Fibroblast of the conjunctiva (primary cell): ENCODE data around the gene IDI1.
"Not testable (repeated sequence)": the region's sequence is repeated elsewhere in the genome, so short reads cannot be mapped to it uniquely, and the experiment has no call there.

Experiments used
- DNase-seq: peaks from one replicate; pipeline ENCODE4 v3.0.0-alpha.2; 2010; ENCODE audit warnings: low read depth

The IDI1 gene

GRCh38 chr10:1048732-1049424, at the start of gene IDI1:
IDI1 (minus strand) TSS chr10:1049119; CDS start chr10:1049003, 116 bp downstream.
- peak; percentile 99 for DNase-seq

- DNase-seq: no peak
Observed at GRCh38 chr10:1097436-1097835, 48.5 kb upstream of the IDI1 start.

DNA sequence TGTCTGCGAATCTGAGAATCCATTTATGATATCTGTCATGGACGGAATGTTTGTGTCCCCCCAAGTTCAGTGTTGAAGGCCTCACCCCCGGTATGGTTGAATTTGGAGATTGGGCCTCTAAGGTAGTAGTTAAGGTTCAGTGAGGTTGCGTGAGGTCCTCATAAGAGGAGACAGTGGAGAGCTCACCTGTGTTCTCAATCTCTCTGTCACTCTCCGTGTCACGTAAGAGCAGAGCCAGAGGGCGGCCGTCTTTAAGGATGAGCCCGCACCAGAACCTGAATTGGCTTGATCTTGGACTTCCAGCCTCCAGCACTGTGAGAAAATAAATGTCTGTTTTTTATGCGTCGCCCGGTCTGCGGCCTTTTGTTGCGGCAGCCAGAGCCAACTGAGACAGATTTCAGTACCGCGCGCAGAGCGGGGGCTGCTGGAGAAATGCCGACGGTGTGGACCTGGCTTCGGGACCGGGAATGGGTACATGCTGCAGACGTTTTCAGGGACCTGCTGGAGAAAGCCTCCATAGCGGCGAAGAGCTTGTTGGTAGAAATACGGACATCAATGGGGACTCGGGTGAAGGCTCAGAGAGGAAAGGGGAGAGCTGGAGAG, 47.5 kb upstream of the IDI1 start:
- no peak for DNase-seq

DNA sequence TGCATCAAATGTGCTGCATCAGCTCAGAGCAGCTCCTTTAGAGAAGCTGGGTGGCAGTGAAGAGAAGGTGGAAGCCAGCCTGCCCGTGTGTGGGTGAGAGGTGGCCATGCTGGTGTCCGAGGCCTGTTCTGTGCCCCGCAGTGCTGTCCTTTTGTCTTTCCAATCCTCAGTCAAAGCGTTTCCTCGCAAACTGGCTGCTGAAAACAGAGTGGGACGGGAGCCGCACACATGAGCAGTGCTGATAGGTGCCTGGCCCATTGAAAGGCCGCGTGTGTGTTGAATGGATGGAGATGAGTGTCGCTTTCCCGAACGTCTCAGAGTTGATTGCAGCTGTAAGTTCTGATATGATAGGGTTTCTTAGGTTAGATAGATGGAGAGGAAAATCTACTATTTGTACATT, 46.6 kb upstream of the IDI1 start:
- DNase-seq: no peak

DNA sequence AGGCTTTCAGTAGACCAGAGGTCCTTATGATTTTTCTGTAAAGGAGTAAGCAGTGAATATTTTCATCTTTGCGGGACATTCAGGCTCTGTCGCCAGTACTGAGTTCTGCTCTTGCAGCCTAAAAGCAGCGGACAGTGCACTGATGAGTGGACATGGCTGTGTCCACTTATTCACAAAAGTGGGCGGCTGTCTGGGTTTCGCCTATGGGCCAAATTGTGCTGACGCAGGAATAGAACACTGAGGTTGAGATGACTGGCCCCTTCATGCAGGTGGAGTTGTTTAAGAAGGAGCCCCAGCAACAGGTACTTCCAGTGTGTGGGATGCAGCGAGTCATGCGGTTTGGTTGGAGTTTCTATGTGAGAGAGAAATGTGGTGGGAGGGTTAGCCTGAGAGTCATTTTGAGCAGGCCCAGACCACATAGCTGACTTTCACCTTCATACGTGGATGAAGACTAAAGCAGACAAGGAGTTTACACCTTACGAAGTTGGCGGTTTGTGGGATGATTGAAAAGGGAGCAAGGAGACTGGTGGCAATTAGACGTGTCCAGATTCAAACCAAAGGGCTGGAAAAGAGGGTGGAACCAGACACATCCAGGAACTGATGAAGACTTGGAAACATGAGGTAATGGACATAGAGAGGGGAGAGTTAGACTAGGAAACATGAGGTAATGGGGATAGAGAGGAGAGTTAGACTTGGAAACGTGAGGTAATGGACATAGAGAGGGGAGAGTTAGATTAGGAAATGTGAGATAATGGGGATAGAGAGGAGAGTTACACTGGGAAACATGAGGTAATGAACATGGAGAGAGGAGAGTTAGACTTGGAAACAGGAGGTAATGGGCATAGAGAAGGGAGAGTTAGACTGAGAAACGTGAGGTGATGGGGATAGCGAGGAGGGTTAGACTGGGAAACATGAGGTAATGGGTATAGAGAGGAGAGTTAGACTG, 45.5 kb upstream of the IDI1 start:
- DNase-seq: no peak

DNA sequence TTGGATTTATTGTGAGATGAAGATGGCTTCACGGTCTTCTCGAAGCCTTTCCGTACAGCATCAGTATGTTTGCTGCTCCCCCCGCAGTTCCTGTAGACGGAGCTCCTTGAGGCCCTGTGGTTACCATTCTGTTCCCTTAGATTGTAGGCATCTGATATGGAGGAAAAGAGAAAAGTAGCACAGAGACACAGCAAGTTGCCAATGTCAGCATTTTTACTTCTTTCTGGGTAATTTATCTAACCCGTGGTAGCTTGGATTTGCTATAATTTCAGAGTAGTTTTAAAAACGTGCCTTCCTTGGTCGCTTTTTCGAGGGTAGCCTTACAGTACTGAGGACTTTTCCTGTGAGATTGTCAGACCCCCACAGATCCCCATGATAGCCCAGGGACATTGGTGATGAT, 44.8 kb upstream of the IDI1 start:
- no peak for DNase-seq

GRCh38 chr10:1090696-1091095, 41.8 kb upstream of the IDI1 start:
- no peak for DNase-seq

DNA sequence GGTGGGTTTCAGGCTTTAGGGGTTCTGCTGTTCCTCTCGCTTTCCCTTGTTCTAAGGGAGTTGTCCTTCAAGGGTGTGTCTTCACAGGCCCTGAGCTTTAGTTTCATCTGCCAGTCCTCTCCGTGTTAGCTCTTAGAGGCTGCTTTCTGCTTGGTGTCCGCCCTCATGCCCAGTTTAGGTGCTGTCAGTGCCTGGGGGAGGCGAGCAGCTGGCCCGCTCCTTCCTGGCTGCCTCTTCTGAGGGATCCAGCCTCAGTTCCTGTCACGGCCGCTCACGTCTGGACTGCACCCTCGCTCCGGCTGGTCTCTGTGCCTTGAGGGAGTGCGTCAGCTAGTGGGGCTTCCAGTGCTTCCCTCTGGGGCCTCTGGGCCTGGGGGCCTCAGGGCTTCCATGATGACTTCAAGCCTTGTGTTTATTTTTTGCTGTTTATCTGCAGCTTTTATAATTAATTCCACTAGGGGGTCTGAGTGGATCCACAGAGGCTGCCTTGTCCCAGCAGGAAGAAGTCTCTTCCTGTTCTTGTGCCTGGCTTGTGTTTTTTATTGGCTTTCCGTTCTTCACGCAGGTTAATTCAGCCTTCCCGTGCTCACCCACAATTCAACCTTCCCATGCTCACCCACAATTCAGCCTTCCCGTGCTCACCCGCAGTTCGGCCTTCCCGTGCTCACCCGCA, 40.2 kb upstream of the IDI1 start:
- no peak for DNase-seq

GRCh38 chr10:1086787-1087186, 37.9 kb upstream of the IDI1 start:
- DNase-seq: no peak

DNA sequence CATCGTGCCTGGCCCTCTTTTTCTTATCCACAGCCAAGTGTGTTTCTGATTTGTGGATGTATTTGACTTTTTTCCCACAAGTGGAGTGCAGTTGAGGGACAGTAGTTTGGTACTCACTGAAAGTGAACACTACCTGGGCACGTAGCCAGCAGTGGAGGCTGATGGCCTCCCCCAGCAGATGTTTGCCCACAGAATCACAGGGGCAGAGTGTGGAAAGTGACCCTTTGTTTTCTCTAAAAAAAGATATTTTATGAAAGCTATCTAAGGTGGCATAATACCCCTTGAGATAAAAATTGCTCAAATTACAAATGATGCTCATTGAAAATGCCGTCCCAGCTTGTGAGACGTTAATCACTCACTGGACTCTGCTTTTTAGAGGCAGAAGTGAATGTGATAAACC, 36.3 kb upstream of the IDI1 start:
- DNase-seq: no peak

DNA sequence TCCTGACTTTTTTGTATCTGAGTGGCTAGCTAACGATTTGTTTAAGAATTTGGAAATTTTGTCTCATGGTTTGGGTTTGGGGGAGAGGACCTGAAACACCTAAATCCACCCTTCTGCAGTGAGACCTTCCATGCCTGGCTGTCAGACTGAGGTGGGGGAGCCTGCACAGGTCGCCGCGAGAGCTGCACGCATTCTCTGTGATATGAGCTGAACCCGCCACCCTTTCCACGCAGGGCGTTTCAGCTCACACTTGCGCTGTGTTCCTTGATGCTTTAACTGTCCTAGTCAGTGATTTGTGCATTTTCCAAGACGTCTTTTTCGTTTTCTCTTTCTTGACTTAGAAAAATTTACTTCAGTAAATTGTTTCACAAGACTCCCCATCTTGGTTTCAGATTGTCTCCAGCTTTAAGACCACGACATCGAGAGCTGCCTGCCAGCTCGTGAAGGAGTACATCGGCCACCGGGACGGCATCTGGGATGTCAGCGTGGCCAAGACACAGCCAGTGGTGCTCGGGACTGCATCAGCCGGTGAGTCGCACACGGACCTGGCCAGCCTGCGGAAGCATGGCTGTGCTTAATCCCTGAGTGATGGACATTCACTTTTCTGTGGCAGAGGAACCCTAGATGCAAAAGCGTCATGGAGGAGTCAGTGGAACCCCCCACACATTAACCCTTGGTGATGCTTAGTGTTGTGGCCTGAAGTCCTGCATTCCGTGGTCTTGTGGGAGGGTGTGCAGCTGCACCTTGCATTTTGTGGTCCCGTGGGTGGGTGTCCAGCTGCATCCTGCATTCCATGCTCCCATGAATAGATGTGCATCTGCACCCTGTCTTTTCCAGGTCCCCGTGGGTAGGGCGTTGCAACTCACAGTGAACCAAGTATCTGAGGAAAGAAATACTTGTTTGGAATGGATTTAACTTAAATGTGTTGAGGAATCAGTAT, 35.4 kb upstream of the IDI1 start:
- no peak for DNase-seq

DNA sequence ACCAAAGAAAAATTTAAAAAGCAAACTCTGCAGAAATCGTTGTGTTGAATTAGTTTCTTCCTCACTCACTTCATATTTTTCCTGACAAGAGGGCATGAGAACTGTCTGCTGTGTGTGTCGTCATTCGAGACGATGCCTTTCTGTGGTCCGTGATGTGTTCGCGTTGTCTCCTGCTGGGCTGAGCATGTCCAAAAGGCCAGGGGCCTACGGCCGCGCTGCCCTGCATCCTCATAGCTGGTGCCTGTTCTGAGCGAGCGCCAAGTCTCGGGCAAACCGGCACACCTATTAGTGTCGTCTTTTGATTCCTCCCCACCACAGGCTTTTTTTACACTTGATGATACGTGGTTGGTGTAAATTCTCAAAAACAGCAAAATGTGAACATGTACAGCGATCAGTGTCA, 34.7 kb upstream of the IDI1 start:
- DNase-seq: no peak

DNA sequence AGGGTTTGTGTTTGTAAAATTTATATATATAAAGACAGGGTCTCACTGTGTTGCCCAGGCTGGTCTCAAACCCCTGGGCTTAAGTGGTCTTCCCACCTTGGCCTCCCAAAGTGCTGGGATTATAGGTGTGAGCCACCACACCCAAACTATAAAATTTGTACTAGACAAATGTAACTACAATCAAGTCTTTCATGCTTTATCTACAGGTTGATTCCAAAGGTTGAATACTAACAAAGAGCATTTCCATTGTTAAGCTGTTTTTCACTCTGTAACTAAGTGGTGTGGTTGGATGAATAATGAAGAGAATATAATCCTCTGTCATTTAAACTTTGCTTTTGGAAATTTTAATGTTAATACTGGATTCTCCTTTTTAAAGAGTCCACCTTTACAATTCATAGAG, 29.7 kb upstream of the IDI1 start:
- no peak for DNase-seq

GRCh38 chr10:1074748-1075308, 25.9 kb upstream of the IDI1 start:
- DNase-seq: no peak

GRCh38 chr10:1074052-1074747, 25.3 kb upstream of the IDI1 start:
- no peak for DNase-seq

- DNase-seq: no peak
Observed at GRCh38 chr10:1070919-1071318, 22.0 kb upstream of the IDI1 start.

- no peak for DNase-seq
Observed at GRCh38 chr10:1068380-1069361, 19.8 kb upstream of the IDI1 start.

DNA sequence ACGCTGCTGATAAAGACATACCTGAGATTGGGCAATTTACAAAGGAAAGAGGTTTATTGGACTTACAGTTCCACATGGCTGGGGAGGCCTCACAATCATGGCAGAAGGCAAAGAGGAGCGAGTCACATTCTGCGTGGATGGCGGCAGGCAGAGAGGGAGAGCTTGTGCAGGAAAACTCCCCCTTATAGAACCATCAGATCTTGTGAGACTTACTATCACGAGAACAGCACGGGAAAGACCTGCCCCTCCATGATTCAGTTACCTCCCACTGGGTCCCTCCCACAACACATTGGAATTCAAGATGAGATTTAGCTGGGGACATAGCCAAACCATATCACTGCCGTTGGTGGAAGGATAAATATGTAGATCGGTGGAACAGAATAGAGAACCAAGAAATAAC, 17.8 kb upstream of the IDI1 start:
- DNase-seq: not testable (repeated sequence)

- no peak for DNase-seq
Observed at GRCh38 chr10:1064964-1065247, 16.0 kb upstream of the IDI1 start.
